MG63 (cell line): ENCODE results near the gene PTPRN2. TPM values are rescaled to one million over a fixed set of nuclear protein-coding genes. Genes with fewer than 3 reads are reported as not detected.

ENCODE experiments used
- DNase-seq: peaks from one replicate; pipeline ENCODE4 v3.0.0-alpha.2; 2020
- H3K27me3 ChIP-seq: fragments of 250-450 bp; sonication (Bioruptor Pico); 2 replicates; pipeline ENCODE4 v1.5.1; 2020; ENCODE audit warnings: mild to moderate bottlenecking, moderate library complexity
- H3K36me3 ChIP-seq: fragments of 250-450 bp; sonication (Bioruptor Pico); 2 replicates; pipeline ENCODE4 v1.5.1; 2020; ENCODE audit warnings: mild to moderate bottlenecking, moderate library complexity
- H3K4me3 ChIP-seq: fragments of 250-450 bp; sonication (Bioruptor Pico); 2 replicates; pipeline ENCODE4 v1.5.1; 2020; ENCODE audit warnings: mild to moderate bottlenecking, moderate library complexity
- H3K9me3 ChIP-seq: fragments of 250-450 bp; sonication (Bioruptor Pico); 2 replicates; pipeline ENCODE4 v1.5.1; 2020; ENCODE audit warnings: mild to moderate bottlenecking, moderate library complexity
- total RNA-seq: library from RNA; depleted of rRNA; stranded (reverse); fragments of >200 nt; shearing (Covaris generic); gene quantifications from 2 replicates; pipeline ENCODE4 v1.2.3, GENCODE V29; 2014; ENCODE audit warnings: low replicate concordance

The PTPRN2 gene
- total RNA-seq, 1 experiment from 2014 or later = 0.16 TPM

GRCh38 chr7:158249692-158250091 lies 337.9 kb downstream of the PTPRN2 start:
- DNase-seq = no peak
- no peak overlapping the region for H3K4me3 ChIP-seq
- H3K36me3 ChIP-seq = no peaks in the 10 kb centered on the region
- H3K27me3 ChIP-seq = 0 out of 2 replicates have a peak, but pooled peaks cover 2% of the 10 kb centered on the region
- H3K9me3 ChIP-seq = no peaks in the 10 kb centered on the region

- Histone ChIP-seq H3K9me3 (no peaks in the 10 kb centered on the region), H3K27me3 (0 out of 2 replicates have a peak, but pooled peaks cover 2% of the 10 kb centered on the region), H3K4me3 (no peak overlapping the region), H3K36me3 (no peaks in the 10 kb centered on the region)
- no peak for DNase-seq
Observed at GRCh38 chr7:158248816-158249215, 338.8 kb downstream of the PTPRN2 start.

DNA sequence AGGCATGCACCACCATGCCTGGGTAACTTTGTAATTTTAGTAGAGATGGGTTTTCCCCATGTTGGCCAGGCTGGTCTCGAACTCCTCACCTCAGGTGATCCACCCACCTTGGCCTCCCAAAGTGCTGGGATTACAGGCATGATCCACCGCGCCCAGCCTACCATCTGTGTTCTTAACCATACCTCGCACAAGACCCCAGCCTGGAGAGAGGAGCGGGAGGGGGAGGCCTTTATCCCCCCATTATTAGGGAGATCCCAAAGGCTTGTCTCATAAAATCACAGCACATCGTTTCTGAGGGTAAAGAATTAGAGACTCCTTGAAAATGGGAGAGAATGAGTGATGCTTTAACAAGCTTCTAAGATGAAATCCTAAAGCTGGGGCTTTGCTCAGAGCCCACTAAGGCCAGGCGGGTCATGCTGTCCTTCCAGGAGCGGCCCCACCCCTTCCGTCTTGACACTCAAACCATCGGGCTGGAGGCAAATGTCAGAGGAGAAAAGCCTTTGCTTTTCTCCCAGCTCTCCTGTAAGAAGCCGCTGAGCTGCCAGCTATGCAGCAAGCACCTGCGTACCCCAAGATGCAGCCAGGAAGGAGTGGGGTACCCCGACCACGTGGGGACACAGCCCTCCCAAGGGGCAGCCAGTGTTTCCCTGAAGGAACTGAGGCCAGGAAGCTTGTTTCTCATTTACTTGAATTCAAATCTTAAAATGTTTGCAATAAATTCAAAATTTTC lies 339.7 kb downstream of the PTPRN2 start:
- no peaks in the 10 kb centered on the region for H3K36me3 ChIP-seq
- 0 out of 2 replicates have a peak, but pooled peaks cover 2% of the 10 kb centered on the region for H3K27me3 ChIP-seq
- H3K9me3 ChIP-seq = no peaks in the 10 kb centered on the region
- no peak for DNase-seq
- no peak overlapping the region for H3K4me3 ChIP-seq

GRCh38 chr7:158246960-158247673 lies 340.5 kb downstream of the PTPRN2 start:
- DNase-seq = no peak
- H3K9me3 ChIP-seq = no peaks in the 10 kb centered on the region

DNA sequence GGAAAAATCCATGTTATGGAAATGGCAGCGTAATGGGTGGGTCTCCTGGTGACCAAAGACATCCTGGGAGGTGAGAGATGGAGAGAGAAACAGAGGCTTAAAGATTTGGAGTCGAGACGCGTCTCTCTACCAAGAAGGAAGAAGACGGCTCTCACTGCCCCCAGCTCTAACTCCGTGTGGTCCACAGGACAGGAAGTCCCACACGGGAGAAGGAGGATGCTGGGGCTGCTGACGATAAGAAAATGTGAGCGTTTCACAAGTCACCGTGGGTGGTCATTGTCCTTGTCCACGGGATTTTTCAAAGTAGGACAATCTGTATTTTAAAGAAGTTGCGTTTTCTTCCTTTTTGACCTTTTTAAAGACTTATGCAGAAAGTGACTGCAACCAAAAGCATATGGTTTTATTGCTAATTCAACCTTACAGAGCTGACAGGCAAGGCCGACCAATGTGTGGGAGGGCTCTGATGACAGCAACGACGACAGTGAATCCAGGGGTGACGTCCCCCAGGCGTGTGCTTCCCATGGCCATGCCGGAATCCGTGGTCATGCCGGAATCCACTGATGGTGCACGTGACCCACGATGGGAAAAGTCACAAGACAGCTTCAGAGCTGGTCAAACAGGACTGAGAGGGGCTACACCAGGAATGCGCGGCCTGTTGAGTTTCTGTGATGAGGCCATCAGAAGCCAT lies 341.2 kb downstream of the PTPRN2 start:
- H3K9me3 ChIP-seq = no peaks in the 10 kb centered on the region
- H3K27me3 ChIP-seq = no peaks in the 10 kb centered on the region
- DNase-seq = no peak
- H3K4me3 ChIP-seq = no peak overlapping the region
- no peaks in the 10 kb centered on the region for H3K36me3 ChIP-seq

More at GRCh38 chr7:158246960-158247673, 340.5 kb downstream of the PTPRN2 start:
- Histone ChIP-seq H3K27me3 (no peaks in the 10 kb centered on the region), H3K36me3 (no peaks in the 10 kb centered on the region), H3K4me3 (no peak overlapping the region)

GRCh38 chr7:158245724-158246041 lies 341.9 kb downstream of the PTPRN2 start:
- DNase-seq = no peak
- H3K27me3 ChIP-seq = no peaks in the 10 kb centered on the region
- no peaks in the 10 kb centered on the region for H3K9me3 ChIP-seq
- H3K36me3 ChIP-seq = no peaks in the 10 kb centered on the region
- H3K4me3 ChIP-seq = no peak overlapping the region

DNA sequence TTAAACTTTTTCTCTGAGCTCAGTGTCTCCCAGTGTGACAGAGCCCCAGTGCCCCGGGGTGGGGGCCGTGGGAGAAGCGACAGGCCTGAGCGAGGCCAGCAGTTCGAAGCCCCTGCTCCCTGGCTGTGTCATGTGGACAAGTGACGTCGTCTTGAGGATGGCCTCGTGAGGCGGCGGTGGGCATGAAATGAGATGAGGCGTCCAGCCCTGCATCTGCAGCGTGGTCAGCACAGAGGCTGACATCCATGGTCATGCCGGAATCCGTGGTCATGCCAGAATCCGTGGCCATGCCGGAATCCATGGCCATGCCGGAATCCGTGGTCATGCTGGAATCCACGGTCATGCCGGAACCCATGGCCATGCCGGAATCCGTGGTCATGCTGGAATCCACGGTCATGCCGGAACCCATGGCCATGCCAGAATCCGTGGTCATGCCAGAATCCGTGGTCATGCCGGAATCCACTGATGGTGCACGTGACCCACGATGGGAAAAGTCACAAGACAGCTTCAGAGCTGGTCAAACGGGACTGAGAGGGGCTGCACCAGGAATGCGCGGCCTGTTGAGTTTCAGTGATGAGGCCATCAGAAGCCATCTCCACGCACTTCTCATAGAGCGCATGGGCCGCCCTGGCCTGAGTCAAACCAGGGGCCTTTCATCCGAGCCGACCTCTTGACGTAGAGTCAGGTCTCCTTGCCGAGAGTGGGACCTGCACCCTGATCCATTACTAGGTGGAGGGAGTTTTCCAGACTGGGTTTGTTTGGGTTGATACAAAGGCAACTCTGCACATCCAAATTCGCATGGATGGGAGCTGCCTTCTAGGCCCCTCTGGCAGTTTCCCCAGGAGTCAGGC lies 342.5 kb downstream of the PTPRN2 start:
- DNase-seq = no peak
- no peak overlapping the region for H3K4me3 ChIP-seq
- no peaks in the 10 kb centered on the region for H3K27me3 ChIP-seq
- H3K36me3 ChIP-seq = no peaks in the 10 kb centered on the region
- H3K9me3 ChIP-seq = no peaks in the 10 kb centered on the region

DNA sequence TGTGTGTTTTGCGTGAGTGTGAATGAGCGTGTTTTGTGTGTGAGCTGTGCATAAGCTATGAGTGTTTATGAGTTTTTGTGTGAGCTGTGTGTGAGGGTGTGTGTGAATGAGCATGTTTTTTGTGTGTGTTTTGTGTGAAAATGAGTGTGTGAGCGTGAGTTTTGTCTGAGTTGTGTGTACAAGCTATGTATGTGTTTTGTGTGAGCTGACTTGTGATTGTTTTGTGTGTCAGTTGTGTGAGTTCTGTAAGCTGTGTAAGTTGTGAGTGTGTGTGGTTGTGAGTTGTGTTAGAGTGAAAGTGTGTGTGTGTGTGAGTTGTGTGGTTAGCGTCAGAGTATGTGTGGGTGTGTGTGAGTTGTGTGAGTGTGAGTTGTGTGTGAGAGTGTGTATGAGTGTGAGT lies 343.2 kb downstream of the PTPRN2 start:
- H3K36me3 ChIP-seq = no peaks in the 10 kb centered on the region
- H3K9me3 ChIP-seq = no peaks in the 10 kb centered on the region
- no peaks in the 10 kb centered on the region for H3K27me3 ChIP-seq
- H3K4me3 ChIP-seq = no peak overlapping the region
- DNase-seq = no peak

- Histone ChIP-seq H3K36me3 (no peaks in the 10 kb centered on the region), H3K27me3 (no peaks in the 10 kb centered on the region), H3K9me3 (no peaks in the 10 kb centered on the region), H3K4me3 (no peak overlapping the region)
- DNase-seq = no peak
Observed at GRCh38 chr7:158241919-158242318, 345.7 kb downstream of the PTPRN2 start.

GRCh38 chr7:158240801-158241200 lies 346.8 kb downstream of the PTPRN2 start:
- Histone ChIP-seq H3K4me3 (no peak overlapping the region), H3K27me3 (no peaks in the 10 kb centered on the region), H3K36me3 (no peaks in the 10 kb centered on the region), H3K9me3 (no peaks in the 10 kb centered on the region)
- no peak for DNase-seq

- DNase-seq = no peak
- H3K27me3 ChIP-seq = no peaks in the 10 kb centered on the region
- no peaks in the 10 kb centered on the region for H3K36me3 ChIP-seq
- H3K4me3 ChIP-seq = no peak overlapping the region
- no peaks in the 10 kb centered on the region for H3K9me3 ChIP-seq
Observed at GRCh38 chr7:158239290-158239981, 348.2 kb downstream of the PTPRN2 start.

DNA sequence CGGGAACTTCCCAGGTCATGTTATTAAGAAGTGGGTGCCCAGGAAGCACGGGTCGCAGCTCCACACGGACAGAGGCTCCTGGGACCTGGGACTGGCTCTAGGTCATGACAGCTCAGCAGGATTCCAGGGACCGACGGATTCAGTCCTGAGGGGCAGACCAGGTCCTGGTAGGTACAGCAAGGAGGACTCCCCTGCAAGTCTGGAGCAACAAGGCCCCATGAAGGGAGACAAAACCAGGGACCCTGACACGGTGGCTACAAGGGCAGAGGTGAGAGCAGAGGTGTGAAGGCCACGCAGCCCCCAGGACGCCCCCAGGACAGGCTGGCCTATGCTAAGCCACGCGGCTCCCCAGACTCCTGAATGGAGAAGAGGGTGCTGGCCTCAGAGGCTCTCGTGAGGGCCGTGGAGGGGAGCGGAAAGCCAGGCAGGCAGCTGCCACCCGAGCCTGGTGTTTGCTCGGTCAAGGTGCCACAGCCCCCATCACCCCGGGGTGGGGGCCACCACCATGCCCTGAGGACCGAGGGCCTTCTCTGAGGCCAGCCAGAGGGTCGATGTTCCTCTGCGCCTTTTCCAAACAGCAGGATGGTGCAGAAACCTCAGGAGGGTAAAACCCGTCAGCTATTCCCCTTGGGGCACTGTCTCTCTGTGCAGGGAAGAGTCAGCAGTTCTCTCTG lies 348.9 kb downstream of the PTPRN2 start:
- H3K36me3 ChIP-seq = no peaks in the 10 kb centered on the region
- no peak overlapping the region for H3K4me3 ChIP-seq
- no peaks in the 10 kb centered on the region for H3K27me3 ChIP-seq
- no peak for DNase-seq
- no peaks in the 10 kb centered on the region for H3K9me3 ChIP-seq

DNA sequence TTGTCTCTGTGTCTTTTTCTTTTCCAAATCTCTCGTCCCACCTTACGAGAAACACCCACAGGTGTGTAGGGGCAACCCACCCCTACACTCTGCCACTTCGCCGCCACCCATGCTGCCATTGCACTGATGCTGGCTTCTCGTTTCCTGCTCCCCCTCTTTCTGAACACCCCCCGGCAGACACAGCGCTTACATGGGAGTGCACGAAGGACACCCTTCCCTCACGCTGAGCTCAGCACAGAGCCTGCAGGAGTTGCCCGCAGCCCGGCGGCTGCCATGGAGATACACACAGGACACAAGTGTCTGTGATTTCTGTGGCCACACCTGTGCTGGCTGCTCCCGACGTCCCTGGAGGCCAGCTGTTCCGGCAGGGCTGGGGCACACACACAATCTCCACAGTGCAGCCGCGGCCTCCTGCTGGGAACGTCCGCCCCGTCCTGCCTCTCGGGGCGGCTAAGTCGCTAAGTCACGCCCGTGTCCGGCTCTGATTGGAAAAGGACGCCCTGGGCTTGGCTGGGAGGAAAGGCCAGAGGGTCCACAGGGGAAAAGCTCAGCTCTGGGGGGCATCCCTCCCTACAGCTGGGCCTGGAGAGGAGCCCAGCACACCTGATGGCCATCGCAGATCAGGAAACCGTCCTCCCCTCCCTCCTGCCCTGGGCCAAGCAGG lies 349.8 kb downstream of the PTPRN2 start:
- Histone ChIP-seq H3K4me3 (no peak overlapping the region), H3K27me3 (no peaks in the 10 kb centered on the region), H3K9me3 (no peaks in the 10 kb centered on the region), H3K36me3 (no peaks in the 10 kb centered on the region)
- no peak for DNase-seq

DNA sequence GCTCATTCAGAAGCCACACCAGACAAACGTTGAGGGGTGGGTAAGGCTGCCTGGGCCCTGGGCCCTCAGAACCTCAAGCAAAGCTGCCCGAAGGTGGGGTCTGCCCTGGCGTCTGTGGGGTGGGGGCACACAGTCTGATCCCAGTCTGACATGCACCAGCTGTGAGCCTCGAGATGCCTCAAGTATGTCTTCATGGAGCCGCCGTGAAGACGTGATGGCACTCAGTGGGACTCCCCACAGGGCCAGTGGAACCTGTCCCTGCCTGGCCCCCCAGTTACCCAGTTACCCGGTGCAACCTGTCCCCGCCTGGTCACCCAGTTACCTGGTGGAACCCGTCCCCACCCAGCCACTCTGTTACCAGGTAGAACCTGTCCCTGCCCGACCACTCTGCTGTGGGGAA lies 351.2 kb downstream of the PTPRN2 start:
- no peak for DNase-seq
- Histone ChIP-seq H3K36me3 (no peaks in the 10 kb centered on the region), H3K27me3 (no peaks in the 10 kb centered on the region), H3K9me3 (no peaks in the 10 kb centered on the region), H3K4me3 (no peak overlapping the region)

DNA sequence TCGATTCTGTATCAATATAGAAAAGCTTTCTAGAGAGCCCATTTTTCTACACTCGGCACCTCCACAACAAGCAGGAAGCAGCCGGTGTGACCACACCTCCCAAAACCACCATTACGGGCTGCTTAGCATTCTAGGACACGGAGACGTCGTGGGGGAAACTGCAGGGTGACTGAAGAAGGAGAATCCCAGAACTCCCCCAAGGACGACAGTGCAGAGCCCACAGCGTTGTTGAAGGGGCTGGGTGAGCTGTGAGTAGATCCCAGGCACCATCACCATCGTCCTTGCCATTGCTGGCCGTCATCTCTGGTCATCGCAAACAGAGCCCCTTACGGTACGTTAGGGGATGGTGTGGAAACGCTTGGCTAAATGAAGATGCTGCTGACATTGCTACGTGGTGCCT lies 351.8 kb downstream of the PTPRN2 start:
- no peaks in the 10 kb centered on the region for H3K27me3 ChIP-seq
- no peak for DNase-seq
- no peak overlapping the region for H3K4me3 ChIP-seq
- H3K36me3 ChIP-seq = no peaks in the 10 kb centered on the region
- no peaks in the 10 kb centered on the region for H3K9me3 ChIP-seq
